ENCODE measurements around the gene BIK.
A peak's percentile ranks its signal among the peaks of the same experiment; 100 is the strongest.

BIK gene, protein sequence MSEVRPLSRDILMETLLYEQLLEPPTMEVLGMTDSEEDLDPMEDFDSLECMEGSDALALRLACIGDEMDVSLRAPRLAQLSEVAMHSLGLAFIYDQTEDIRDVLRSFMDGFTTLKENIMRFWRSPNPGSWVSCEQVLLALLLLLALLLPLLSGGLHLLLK

DNA sequence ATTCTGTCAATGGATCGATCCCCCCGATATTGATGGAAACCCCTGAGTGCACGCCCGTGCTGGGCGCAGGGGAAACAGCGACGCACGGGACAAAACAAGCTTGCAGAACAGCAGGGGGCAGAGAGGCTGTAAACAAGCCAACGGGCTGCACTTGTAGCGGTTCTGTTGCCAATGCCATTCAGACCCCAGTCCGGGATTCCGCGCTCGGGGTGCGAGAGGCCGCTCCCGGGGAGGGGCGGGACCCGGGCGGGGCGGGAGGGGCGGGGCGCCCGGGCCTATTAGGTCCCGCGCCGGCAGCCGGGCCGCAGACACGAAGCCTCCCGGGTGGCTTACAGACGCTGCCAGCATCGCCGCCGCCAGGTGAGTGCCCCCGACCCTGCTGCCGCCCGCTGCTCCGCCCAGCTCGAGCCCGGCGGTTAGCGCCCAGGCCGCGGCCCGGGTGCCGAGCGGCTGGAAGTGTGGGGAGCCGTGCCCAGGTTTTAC lies at the start of gene BIK:
Gene BIK (plus strand): TSS at position 307 of the 483 bp plus-strand sequence. CDS start 13,273 bp downstream, outside the sequence.
- Mint-ChIP-seq H3K27ac (no peak within 1 kb of the TSS), H3K36me3 (ENCODE audit: low read depth) (no peaks in the 10 kb centered on the region), H3K9me3 (no peaks in the 10 kb centered on the region), H3K4me3 (peak within 1 kb of the TSS; percentile 74), H3K4me1 (ENCODE audit: low read depth) (peaks cover 4% of the 10 kb centered on the region), H3K27me3 (ENCODE audit: low read depth) (peaks cover 45% of the 10 kb centered on the region)

DNA sequence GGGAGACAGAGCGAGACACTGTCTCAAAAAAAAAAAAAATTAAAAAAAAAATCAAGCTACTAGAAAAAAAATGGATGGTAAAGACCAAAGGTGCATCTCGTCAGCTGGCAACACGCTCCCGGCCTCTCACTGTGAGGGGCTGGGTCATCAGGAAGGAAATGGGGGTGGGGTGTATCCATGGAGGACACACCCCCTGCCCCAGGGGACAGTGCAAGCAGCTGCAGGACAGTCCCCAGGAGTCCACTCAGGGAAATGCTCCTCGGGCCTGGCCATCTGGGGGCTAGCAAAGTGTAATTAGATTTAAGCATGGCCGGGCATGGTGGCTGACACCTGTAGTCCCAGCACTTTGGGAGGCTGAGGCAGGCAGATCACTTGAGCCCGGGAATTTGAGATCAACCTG lies 44.4 kb upstream of the BIK start:
- Mint-ChIP-seq H3K4me1 (ENCODE audit: low read depth) (no peaks in the 10 kb centered on the region), H3K4me3 (no peak overlapping the region), H3K36me3 (ENCODE audit: low read depth) (peaks cover 4% of the 10 kb centered on the region), H3K27ac (no peak overlapping the region), H3K9me3 (no peaks in the 10 kb centered on the region), H3K27me3 (ENCODE audit: low read depth) (no peaks in the 10 kb centered on the region)

DNA sequence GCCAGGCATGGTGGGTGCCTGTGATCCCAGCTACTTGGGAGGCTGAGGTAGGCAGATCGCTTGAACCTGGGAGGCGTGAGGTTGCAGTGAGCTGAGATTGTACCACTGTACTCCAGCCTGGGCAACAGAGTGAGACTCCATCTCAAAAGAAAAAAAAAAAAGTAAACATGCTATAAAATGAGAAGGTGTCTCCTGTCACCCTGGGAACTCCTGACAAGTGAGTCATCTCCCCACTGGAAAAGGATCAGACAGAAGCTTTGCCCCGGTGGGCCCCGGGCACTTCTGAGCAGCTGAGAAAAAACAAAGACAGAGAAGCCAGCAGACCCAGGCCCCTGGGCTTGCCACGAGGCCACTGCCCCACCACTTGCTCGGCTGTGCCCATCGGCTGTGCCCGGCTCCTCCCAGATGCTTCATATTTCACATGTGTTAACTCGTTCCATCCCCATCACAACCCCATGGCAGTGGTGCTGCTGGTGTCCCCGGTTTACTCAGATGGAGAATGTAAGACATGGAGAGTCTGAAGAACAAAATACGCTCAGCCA lies 43.6 kb upstream of the BIK start:
- peaks cover 4% of the 10 kb centered on the region for H3K36me3 Mint-ChIP-seq (ENCODE audit: low read depth)
- no peaks in the 10 kb centered on the region for H3K27me3 Mint-ChIP-seq (ENCODE audit: low read depth)
- no peaks in the 10 kb centered on the region for H3K4me1 Mint-ChIP-seq (ENCODE audit: low read depth)
- H3K4me3 Mint-ChIP-seq = no peak overlapping the region
- no peak overlapping the region for H3K27ac Mint-ChIP-seq
- H3K9me3 Mint-ChIP-seq = no peaks in the 10 kb centered on the region

DNA sequence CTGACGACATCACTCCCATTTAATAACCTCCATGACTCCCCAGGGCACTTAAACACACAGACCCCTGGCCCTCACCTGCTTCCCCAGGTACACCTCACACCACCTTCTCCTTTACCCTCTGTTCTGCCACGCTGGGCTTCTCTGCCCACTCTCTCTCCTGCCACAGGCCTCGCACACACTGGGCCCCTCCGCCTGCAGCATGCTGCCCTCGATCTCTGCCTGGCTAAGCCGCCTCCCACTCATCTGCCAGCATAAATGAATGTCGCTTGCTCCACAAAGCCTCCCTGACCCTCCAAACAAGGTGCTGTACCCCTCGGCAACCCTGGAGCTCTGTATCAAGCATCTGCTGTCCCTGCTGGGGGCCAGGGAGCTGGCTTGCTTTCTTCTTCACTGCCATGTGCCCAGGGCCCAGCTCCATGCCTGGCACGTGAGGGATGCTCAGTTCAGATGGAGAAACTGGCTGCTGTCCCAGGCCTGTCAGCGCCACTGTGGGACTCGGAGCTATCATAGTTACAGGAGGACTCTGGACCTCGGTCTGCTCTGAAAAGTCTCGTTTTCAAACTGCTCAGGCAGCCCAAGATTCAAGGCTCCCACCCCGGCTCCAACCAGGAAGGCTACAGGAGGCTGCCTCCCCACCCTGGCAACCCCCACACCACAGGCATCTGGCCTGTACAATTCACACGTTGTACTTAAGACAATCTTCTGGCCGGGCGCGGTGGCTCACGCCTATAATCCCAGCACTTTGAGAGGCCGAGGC lies 33.3 kb upstream of the BIK start:
- H3K4me1 Mint-ChIP-seq (ENCODE audit: low read depth) = no peaks in the 10 kb centered on the region
- no peaks in the 10 kb centered on the region for H3K9me3 Mint-ChIP-seq
- H3K36me3 Mint-ChIP-seq (ENCODE audit: low read depth) = no peaks in the 10 kb centered on the region
- H3K27ac Mint-ChIP-seq = no peak overlapping the region
- H3K4me3 Mint-ChIP-seq = no peak overlapping the region
- no peaks in the 10 kb centered on the region for H3K27me3 Mint-ChIP-seq (ENCODE audit: low read depth)

DNA sequence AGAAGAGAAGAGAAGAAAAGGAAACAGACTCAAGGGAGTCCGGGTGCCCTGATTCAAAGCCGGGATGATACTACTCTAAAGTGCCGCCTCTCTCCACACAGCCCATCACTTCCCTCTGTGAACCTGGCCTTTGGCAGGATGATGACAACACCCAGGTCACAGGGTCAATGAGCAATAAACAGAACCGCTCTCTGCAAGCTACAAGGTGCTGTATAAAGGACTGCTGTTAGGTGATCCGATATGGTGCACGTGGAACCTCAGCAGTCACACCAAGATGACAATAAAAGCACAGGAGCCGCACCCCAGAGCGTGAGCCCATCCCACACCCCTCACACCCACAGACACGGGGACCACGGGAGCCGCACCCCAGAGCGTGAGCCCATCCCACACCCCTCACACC lies 32.0 kb upstream of the BIK start:
- Mint-ChIP-seq H3K9me3 (no peaks in the 10 kb centered on the region), H3K4me3 (no peak overlapping the region), H3K27ac (no peak overlapping the region), H3K36me3 (ENCODE audit: low read depth) (no peaks in the 10 kb centered on the region), H3K27me3 (ENCODE audit: low read depth) (no peaks in the 10 kb centered on the region), H3K4me1 (ENCODE audit: low read depth) (no peaks in the 10 kb centered on the region)

DNA sequence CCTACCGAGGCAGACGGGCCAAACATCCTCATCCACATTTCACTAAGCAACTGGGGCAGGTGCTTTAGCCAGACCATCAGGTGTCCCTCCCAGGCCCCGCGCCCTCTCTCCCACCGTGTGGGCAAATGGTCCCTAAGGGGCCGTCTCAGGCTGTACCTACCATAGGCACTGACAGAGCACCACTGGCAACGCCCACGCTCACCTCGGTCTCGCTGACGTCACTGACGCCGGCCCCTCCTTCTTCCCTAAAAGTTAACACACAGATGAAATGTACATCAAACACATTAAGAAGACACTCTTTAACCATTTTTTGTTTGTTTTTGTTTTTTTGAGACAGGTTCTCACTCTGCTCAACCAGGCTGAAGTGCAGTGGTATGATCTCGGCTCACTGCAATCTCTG lies 30.8 kb upstream of the BIK start:
- H3K27ac Mint-ChIP-seq = no peak overlapping the region
- H3K4me3 Mint-ChIP-seq = no peak overlapping the region
- H3K9me3 Mint-ChIP-seq = no peaks in the 10 kb centered on the region

DNA sequence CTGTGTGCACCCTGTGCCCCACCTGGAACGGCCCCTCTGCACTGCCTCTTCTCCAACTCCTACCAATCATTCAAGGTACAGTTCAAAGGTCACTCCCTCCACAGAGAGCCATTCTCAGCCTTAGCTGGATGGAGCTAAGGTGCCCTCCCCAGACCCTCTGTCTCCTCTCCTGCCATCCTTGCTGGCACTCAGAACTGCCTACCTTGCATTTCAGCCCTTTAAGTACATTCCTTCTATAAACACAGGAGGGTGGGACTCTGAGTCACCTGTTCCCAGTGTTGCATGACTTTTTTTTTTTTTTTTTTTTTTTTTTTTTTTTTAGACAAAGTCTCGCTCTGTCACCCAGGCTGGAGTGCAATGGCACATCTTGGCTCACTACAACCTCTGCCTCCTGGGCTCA lies 29.9 kb upstream of the BIK start:
- Mint-ChIP-seq H3K36me3 (ENCODE audit: low read depth) (no peaks in the 10 kb centered on the region), H3K27ac (no peak overlapping the region), H3K27me3 (ENCODE audit: low read depth) (no peaks in the 10 kb centered on the region), H3K4me3 (no peak overlapping the region), H3K4me1 (ENCODE audit: low read depth) (no peaks in the 10 kb centered on the region), H3K9me3 (no peaks in the 10 kb centered on the region)

More for the DNA sequence above, 30.8 kb upstream of the BIK start:
- Mint-ChIP-seq H3K27me3 (ENCODE audit: low read depth) (no peaks in the 10 kb centered on the region), H3K36me3 (ENCODE audit: low read depth) (no peaks in the 10 kb centered on the region), H3K4me1 (ENCODE audit: low read depth) (no peaks in the 10 kb centered on the region)

DNA sequence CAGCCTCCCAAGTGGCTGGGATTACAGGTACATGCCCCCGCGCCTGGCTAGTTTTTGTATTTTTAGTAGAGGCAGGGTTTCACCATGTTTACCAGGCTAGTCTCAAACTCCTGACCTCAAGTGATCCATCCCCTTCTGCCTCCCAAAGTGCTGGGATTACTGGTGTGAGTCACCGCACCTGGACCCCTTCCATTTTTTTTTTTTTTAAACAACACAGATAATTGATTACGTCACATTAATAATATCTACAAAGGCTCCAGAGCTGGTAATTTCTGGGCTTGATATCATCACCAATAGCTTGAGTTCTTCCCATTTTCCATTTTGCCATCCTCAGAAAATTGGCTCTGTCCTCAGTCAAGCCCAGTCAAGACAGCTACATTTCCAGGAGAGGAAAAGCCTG lies 28.6 kb upstream of the BIK start:
- peaks cover 9% of the 10 kb centered on the region for H3K4me1 Mint-ChIP-seq (ENCODE audit: low read depth)
- H3K4me3 Mint-ChIP-seq = no peak overlapping the region
- H3K9me3 Mint-ChIP-seq = no peaks in the 10 kb centered on the region
- H3K27ac Mint-ChIP-seq = no peak overlapping the region
- H3K27me3 Mint-ChIP-seq (ENCODE audit: low read depth) = no peaks in the 10 kb centered on the region
- H3K36me3 Mint-ChIP-seq (ENCODE audit: low read depth) = peaks cover under 1% of the 10 kb centered on the region

DNA sequence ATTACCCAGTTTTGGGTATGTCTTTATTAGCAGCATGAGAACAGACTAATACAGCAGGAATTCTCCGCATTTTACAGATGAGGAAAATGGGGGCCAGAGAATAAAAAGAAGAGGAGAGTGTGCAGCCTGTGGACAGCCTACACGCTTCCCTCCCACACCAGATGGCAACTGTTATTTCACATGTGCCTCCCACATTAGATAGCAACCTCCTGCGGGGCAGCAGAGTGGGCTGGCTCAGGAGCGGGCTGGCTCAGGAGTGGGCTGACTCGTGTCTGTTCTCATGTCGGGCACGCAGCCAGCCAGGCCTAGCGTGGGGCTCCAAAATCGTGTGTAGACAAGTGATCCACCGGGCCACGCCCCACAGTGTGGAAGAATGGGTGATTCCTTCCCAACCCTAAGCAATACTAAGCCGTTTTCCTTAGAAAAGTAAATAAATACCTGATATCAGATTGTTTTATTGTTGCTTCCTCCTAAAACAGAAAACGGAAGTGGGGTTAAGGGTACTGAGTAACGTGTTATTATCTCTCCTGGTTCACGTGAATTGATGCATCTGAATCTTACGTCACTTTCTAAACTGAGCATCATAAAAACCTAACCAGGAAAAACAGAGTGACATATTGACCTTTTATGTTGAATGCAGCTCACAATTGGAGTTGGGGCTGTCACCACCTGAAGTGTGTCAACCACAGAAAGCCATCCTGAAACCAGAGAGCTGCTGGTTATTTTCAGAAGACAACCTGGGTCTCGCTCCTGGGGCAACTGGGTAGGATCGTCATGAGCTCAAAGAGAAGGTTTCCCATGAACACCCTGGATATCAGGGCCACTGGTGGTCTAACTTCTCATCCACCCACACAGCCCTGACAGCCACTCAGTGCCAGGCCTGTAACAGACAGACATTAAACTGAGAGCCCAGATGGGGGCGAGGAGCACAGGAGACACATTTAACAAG lies 24.6 kb upstream of the BIK start:
- H3K27me3 Mint-ChIP-seq (ENCODE audit: low read depth) = no peaks in the 10 kb centered on the region
- peaks cover 20% of the 10 kb centered on the region for H3K4me1 Mint-ChIP-seq (ENCODE audit: low read depth)
- peak overlapping the region; percentile 7 for H3K4me3 Mint-ChIP-seq
- peak overlapping the region; percentile 29 for H3K27ac Mint-ChIP-seq
- H3K9me3 Mint-ChIP-seq = no peaks in the 10 kb centered on the region
- H3K36me3 Mint-ChIP-seq (ENCODE audit: low read depth) = peaks cover 4% of the 10 kb centered on the region

DNA sequence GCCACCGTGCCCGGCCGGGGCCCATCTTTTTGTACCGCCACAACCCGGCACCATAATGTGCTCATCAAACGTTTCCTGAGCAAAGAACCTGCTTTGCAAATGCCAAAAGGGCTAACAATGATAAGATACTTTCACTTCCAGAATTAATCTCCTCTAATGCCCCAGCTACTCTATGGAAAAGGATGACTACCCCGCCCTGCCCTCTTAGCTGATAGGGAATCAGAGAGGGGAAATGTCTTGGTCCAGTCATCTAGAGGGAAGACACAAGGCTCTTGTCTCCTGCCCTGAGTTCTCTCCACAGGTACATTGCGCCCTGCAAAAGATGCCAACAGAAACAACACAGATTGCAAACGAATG lies 21.9 kb upstream of the BIK start:
- H3K9me3 Mint-ChIP-seq = no peaks in the 10 kb centered on the region
- peaks cover 4% of the 10 kb centered on the region for H3K36me3 Mint-ChIP-seq (ENCODE audit: low read depth)
- peaks cover 23% of the 10 kb centered on the region for H3K4me1 Mint-ChIP-seq (ENCODE audit: low read depth)
- peak overlapping the region; percentile 94 for H3K4me3 Mint-ChIP-seq
- peak overlapping the region; percentile 88 for H3K27ac Mint-ChIP-seq
- H3K27me3 Mint-ChIP-seq (ENCODE audit: low read depth) = no peaks in the 10 kb centered on the region

DNA sequence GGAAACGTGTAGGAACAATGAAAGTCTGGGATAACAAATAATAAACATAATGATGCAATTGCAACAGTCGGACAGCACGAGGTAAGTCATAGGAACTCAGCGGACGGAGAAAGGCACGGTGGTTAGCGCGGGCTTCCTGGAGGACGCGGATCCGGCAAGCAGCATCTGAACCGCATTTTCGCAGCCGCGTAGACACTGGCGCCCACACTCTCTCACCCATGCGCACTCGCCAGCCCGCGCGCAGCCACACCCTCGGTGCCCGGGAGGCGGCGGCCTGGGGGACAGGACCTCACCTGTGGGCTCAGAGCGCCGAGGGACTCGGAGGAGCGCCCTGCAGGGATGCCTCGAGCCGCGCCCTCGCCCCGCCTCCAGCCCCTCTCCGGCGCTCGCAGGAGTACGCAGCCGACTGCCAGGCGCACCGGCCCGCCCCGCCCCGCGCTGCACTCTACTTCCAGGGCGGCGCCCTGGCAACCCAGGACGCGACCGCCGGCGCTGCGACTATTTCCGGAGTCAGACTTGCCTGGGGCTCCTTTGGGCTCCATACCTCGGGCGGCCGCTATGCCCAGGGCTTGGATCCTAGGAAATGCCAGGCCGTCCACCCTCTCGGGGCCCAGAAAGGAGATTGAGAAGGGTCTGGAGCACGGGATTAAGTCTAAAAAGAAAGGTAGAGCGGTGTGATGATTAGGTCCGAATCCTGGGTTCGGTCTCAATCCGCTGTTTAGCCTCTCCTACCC lies 21.4 kb upstream of the BIK start, which contains the start of gene TTLL1:
Gene TTLL1 (minus strand): TSS at position 408 of the 734 bp plus-strand sequence. CDS start 13,805 bp downstream, outside the sequence.
- Mint-ChIP-seq H3K36me3 (ENCODE audit: low read depth) (peaks cover 4% of the 10 kb centered on the region), H3K27ac (peak within 1 kb of the TSS; percentile 88), H3K27me3 (ENCODE audit: low read depth) (no peaks in the 10 kb centered on the region), H3K4me1 (ENCODE audit: low read depth) (peaks cover 23% of the 10 kb centered on the region), H3K9me3 (no peaks in the 10 kb centered on the region), H3K4me3 (peak within 1 kb of the TSS; percentile 94)

DNA sequence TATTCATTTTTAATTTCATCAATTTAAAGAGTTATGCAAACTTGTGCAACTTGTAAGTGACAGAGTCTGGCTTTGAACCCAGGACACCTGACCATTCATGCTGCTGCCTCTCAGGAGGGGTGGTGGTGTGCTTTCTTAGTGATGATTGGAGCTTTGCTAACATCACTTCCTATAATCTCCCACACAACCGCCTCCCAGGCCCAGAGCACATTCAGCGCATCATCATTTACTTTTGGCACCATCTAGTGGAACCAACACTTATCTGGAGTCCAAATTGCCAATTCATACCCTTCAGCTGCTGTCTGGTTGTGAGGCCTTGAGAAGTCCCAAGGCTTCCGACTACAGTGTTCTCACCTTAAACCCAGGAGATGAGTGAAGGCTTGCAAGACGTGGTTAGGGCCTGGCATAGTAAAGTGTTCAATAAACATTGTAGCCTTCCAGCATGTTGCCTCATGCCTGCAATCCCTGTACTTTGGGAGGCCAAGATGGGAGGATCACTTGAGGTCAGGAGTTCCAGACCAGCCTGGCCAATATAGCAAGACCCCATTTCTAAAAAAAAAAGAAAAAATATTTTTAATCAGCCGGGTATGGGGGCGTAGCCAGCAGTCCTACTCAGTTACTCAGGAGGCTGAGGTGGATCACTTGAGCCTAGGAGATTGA lies 20.3 kb upstream of the BIK start:
- Mint-ChIP-seq H3K4me3 (peak overlapping the region; percentile 50), H3K36me3 (ENCODE audit: low read depth) (peaks cover 4% of the 10 kb centered on the region), H3K27ac (peak overlapping the region; percentile 76), H3K4me1 (ENCODE audit: low read depth) (peaks cover 23% of the 10 kb centered on the region), H3K9me3 (no peaks in the 10 kb centered on the region), H3K27me3 (ENCODE audit: low read depth) (no peaks in the 10 kb centered on the region)

DNA sequence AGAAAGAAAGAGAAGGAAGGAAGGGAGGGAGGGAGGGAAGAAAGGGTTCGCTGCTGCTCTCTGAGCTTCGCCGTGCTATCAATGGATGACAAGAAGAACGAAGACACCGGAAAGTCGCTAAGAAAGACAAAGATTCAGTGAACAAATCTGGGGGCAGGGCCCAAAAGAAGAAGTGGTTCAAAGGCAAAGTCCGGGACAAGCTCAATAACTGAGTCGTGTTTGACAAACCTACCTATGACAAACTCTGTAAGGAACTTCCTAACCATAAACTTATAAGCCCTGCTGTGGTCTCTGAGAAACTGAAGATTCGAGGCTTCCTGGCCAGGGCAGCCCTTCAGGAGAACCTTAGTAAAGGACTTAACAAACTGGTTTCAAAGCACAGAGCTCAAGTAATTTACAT lies 18.5 kb upstream of the BIK start:
- peaks cover 3% of the 10 kb centered on the region for H3K36me3 Mint-ChIP-seq (ENCODE audit: low read depth)
- no peak overlapping the region for H3K27ac Mint-ChIP-seq
- no peak overlapping the region for H3K4me3 Mint-ChIP-seq
- peaks cover 8% of the 10 kb centered on the region for H3K9me3 Mint-ChIP-seq
- H3K4me1 Mint-ChIP-seq (ENCODE audit: low read depth) = peaks cover 13% of the 10 kb centered on the region
- no peaks in the 10 kb centered on the region for H3K27me3 Mint-ChIP-seq (ENCODE audit: low read depth)
